HEK293 (cell line): ENCODE data around the gene ZDHHC14.

Experiments used
- CTCF ChIA-PET: fragments of 350-600 bp; formaldehyde crosslinking; extraction: SDS; loops from one replicate; lab custom pipeline; 2021; ENCODE audit warnings: antibody characterized with exemption; lab: Yijun Ruan, JAX
- POLR2A ChIA-PET: fragments of 300-600 bp; formaldehyde crosslinking; extraction: SDS; loops from one replicate; lab custom pipeline; 2020; ENCODE audit warnings: antibody characterized with exemption, inconsistent platforms; lab: Yijun Ruan, JAX
- H3K27ac ChIP-seq: fragments of 200-500 bp; sonication (Bioruptor generic); 2 replicates; pipeline ENCODE4 v1.5.1; 2014; ENCODE audit warnings: low read depth, low read length, control low read depth, inconsistent platforms; ENCODE audit errors: extremely low read depth
- H3K36me3 ChIP-seq, 2 experiments: fragments of 200-500 bp in 1 of 2; sonication (Bioruptor generic) in 1 of 2; 1 replicate in 1 of 2; 2 replicates in 1 of 2; pipeline ENCODE4 v1.5.1; 2014 to 2017; ENCODE audit warnings: inconsistent platforms in 2 of 2, low read length in 2 of 2; ENCODE audit not compliant: control insufficient read depth in 2 of 2, insufficient read depth in 1 of 2
- H3K4me1 ChIP-seq: fragments of 200-500 bp; sonication (Bioruptor generic); 2 replicates; pipeline ENCODE4 v1.5.1; 2014; ENCODE audit warnings: mild to moderate bottlenecking, low read length, inconsistent platforms; ENCODE audit not compliant: control insufficient read depth, insufficient read depth
- H3K4me3 ChIP-seq: 2 replicates; pipeline ENCODE4 v1.5.1; 2011; ENCODE audit warnings: low read depth, mild to moderate bottlenecking, control low read depth, low read length, moderate library complexity
- H3K9me3 ChIP-seq: fragments of 200-500 bp; sonication (Bioruptor generic); 2 replicates; pipeline ENCODE4 v1.5.1; 2014; ENCODE audit warnings: low read depth, low read length, inconsistent platforms; ENCODE audit not compliant: control insufficient read depth, insufficient read depth
- GFI1B ChIP-seq: fragments of 450-650 bp; formaldehyde crosslinking; IDR thresholded peaks from 2 replicates; pipeline ENCODE4 v1.5.1; 2016; ENCODE audit warnings: missing biosample characterization, missing genetic modification characterization
- GLI2 ChIP-seq: fragments of 450-650 bp; formaldehyde crosslinking; IDR thresholded peaks from 2 replicates; pipeline ENCODE4; 2017; ENCODE audit warnings: missing biosample characterization, missing genetic modification characterization, low read depth, borderline replicate concordance
- HOXC10 ChIP-seq: sonication (generic); formaldehyde crosslinking; IDR thresholded peaks from 2 replicates; pipeline ENCODE4 v1.8.1; 2023; ENCODE audit warnings: mild to moderate bottlenecking, missing genetic modification reagents
- KLF17 ChIP-seq: fragments of 450-650 bp; formaldehyde crosslinking; IDR thresholded peaks from 2 replicates; pipeline ENCODE4 v1.5.1; 2016; ENCODE audit warnings: missing biosample characterization, missing genetic modification characterization
- SALL2 ChIP-seq: fragments of 450-650 bp; formaldehyde crosslinking; IDR thresholded peaks from 2 replicates; pipeline ENCODE4 v1.5.0; 2017; ENCODE audit warnings: missing biosample characterization, mild to moderate bottlenecking, missing genetic modification characterization, borderline replicate concordance
- SCRT2 ChIP-seq: fragments of 450-650 bp; formaldehyde crosslinking; IDR thresholded peaks from 2 replicates; pipeline ENCODE4 v1.5.1; 2016; ENCODE audit warnings: missing biosample characterization, missing genetic modification characterization
- ZBTB44 ChIP-seq: fragments of 450-650 bp; IDR thresholded peaks from 2 replicates; pipeline ENCODE4 v1.5.1; 2018; ENCODE audit warnings: missing biosample characterization, mild to moderate bottlenecking, missing genetic modification characterization
- ZNF10 ChIP-seq: fragments of 450-650 bp; formaldehyde crosslinking; IDR thresholded peaks from 2 replicates; pipeline ENCODE4 v1.5.1; 2017; ENCODE audit warnings: missing biosample characterization, missing genetic modification characterization
- ZNF175 ChIP-seq: fragments of 450-650 bp; formaldehyde crosslinking; IDR thresholded peaks from 2 replicates; pipeline ENCODE4 v1.5.1; 2016; ENCODE audit warnings: missing biosample characterization, missing genetic modification characterization
- ZNF2 ChIP-seq: fragments of 450-650 bp; formaldehyde crosslinking; IDR thresholded peaks from 2 replicates; pipeline ENCODE4 v1.5.1; 2016; ENCODE audit warnings: missing biosample characterization, missing genetic modification characterization
- ZNF24 ChIP-seq: fragments of 450-650 bp; formaldehyde crosslinking; IDR thresholded peaks from 2 replicates; pipeline ENCODE4 v1.5.1; 2016; ENCODE audit warnings: missing biosample characterization, missing genetic modification characterization
- ZNF248 ChIP-seq: fragments of 450-650 bp; formaldehyde crosslinking; IDR thresholded peaks from 2 replicates; pipeline ENCODE4 v1.5.1; 2017; ENCODE audit warnings: missing biosample characterization, missing genetic modification characterization
- ZNF292 ChIP-seq: fragments of 450-650 bp; formaldehyde crosslinking; IDR thresholded peaks from 2 replicates; pipeline ENCODE4 v1.5.1; 2016; ENCODE audit warnings: low read depth, missing biosample characterization, missing genetic modification characterization, borderline replicate concordance
- ZNF362 ChIP-seq: fragments of 450-650 bp; formaldehyde crosslinking; IDR thresholded peaks from 2 replicates; pipeline ENCODE4 v1.5.1; 2016; ENCODE audit warnings: missing biosample characterization, missing genetic modification characterization
- ZNF488 ChIP-seq: fragments of 450-650 bp; formaldehyde crosslinking; IDR thresholded peaks from 2 replicates; pipeline ENCODE4 v1.5.1; 2016; ENCODE audit warnings: missing biosample characterization, missing genetic modification characterization
- ZNF513 ChIP-seq: fragments of 450-650 bp; IDR thresholded peaks from 2 replicates; pipeline ENCODE4 v1.5.1; 2018; ENCODE audit warnings: missing biosample characterization, missing genetic modification characterization
- ZNF600 ChIP-seq: fragments of 450-650 bp; formaldehyde crosslinking; IDR thresholded peaks from 2 replicates; pipeline ENCODE4 v1.5.1; 2016; ENCODE audit warnings: missing biosample characterization, missing genetic modification characterization
- ZNF629 ChIP-seq: fragments of 450-650 bp; formaldehyde crosslinking; IDR thresholded peaks from 2 replicates; pipeline ENCODE4 v1.5.1; 2017; ENCODE audit warnings: missing biosample characterization, missing genetic modification characterization
- ZNF654 ChIP-seq: fragments of 450-650 bp; formaldehyde crosslinking; IDR thresholded peaks from 2 replicates; pipeline ENCODE4 v1.5.1; 2016; ENCODE audit warnings: low read depth, missing biosample characterization, missing genetic modification characterization
- ZNF660 ChIP-seq: fragments of 450-650 bp; IDR thresholded peaks from 2 replicates; pipeline ENCODE4 v1.5.1; 2018; ENCODE audit warnings: missing biosample characterization, mild to moderate bottlenecking, missing genetic modification characterization
- ZNF843 ChIP-seq: fragments of 450-650 bp; formaldehyde crosslinking; IDR thresholded peaks from 2 replicates; pipeline ENCODE4 v1.5.1; 2016; ENCODE audit warnings: missing biosample characterization, missing genetic modification characterization
- ZSCAN23 ChIP-seq: fragments of 450-650 bp; formaldehyde crosslinking; IDR thresholded peaks from 2 replicates; pipeline ENCODE4 v1.5.1; 2016; ENCODE audit warnings: missing biosample characterization, missing genetic modification characterization

Gene ZDHHC14

GRCh38 chr6:157675831-157676230 lies 294.8 kb downstream of the ZDHHC14 start (continued):
- TF ChIP-seq ZBTB44 (tag by site-specific recombination): no peak
- no peak for TF ChIP-seq SALL2 (tag by site-specific recombination)
- no peak for TF ChIP-seq ZNF362 (tag by site-specific recombination)
- no peak for TF ChIP-seq ZNF843 (tag by site-specific recombination)
- no peak for TF ChIP-seq ZNF654 (tag by site-specific recombination)
- no peak for TF ChIP-seq ZNF488 (tag by site-specific recombination)
- no peak for TF ChIP-seq ZNF660 (tag by site-specific recombination)
- TF ChIP-seq ZNF175 (tag by site-specific recombination): no peak
- TF ChIP-seq ZNF2 (tag by site-specific recombination): no peak

GRCh38 chr6:157676241-157676640 lies 295.3 kb downstream of the ZDHHC14 start:
- POLR2A ChIA-PET: interaction anchor here (0.5 kb wide), 1 partner anchor 1423 kb away, joined by 5 read pairs; no protein-coding TSS in a partner anchor
- TF ChIP-seq ZNF362 (tag by site-specific recombination) (no peak), ZNF629 (tag by site-specific recombination) (no peak), ZNF292 (tag by site-specific recombination) (no peak), ZNF24 (tag by site-specific recombination) (no peak), ZNF248 (tag by site-specific recombination) (no peak), SCRT2 (tag by site-specific recombination) (no peak), GLI2 (tag by site-specific recombination) (no peak), HOXC10 (CRISPR knock-in tag) (no peak), ZNF660 (tag by site-specific recombination) (no peak), ZNF513 (tag by site-specific recombination) (no peak), ZNF10 (no peak), KLF17 (tag by site-specific recombination) (no peak), GFI1B (tag by site-specific recombination) (no peak), ZNF600 (tag by site-specific recombination) (no peak), ZSCAN23 (tag by site-specific recombination) (no peak)
- Histone ChIP-seq H3K4me1 (no peaks in the 10 kb centered on the region), H3K27ac (no peak overlapping the region), H3K4me3 (no peak overlapping the region), H3K36me3 (peaks cover 0 to 3% of the 10 kb centered on the region in 2 experiments; a peak in 1 of 3 replicates), H3K9me3 (no peaks in the 10 kb centered on the region)
- CTCF ChIA-PET: interaction anchor here (0.6 to 1.0 kb wide), 5 partner anchors 9 to 496 kb away, joined by 3 to 5 read pairs (median 3); no protein-coding TSS in a partner anchor
